DND-41 (cell line): Measurements from ENCODE around the gene SP2.

Source experiments
- ATAC-seq: fragments of 200-7000 bp; cut with Tn5 transposase; 3 replicates; pipeline ENCODE4 v1.9.1; 2021; ENCODE audit warnings: low read depth; ENCODE audit not compliant: insufficient read depth
- DNase-seq: peaks from one replicate; pipeline ENCODE4 v3.0.0-alpha.2; 2020
- H2AFZ ChIP-seq: 2 replicates; pipeline ENCODE4 v1.6.0; 2012; ENCODE audit warnings: low read depth, low read length
- H3K27ac ChIP-seq: 2 replicates; pipeline ENCODE4 v1.5.1; 2012; ENCODE audit warnings: low read length, inconsistent platforms
- H3K27me3 ChIP-seq: fragments of 200-600 bp; sonication (generic); 2 replicates; pipeline ENCODE4 v1.6.0; 2012; ENCODE audit warnings: low read length, mild to moderate bottlenecking, inconsistent platforms; ENCODE audit not compliant: insufficient read depth, poor library complexity
- H3K36me3 ChIP-seq: 2 replicates; pipeline ENCODE4 v1.5.1; 2012; ENCODE audit warnings: low read length, inconsistent platforms; ENCODE audit not compliant: insufficient read depth
- H3K4me1 ChIP-seq: 2 replicates; pipeline ENCODE4 v1.5.1; 2012; ENCODE audit warnings: mild to moderate bottlenecking, low read length; ENCODE audit not compliant: insufficient read depth
- H3K4me2 ChIP-seq: 2 replicates; pipeline ENCODE4 v1.6.0; 2012; ENCODE audit warnings: mild to moderate bottlenecking, moderate library complexity, low read length, inconsistent platforms; ENCODE audit not compliant: insufficient read depth
- H3K4me3 ChIP-seq, 2 experiments: fragments of 200-600 bp in 1 of 2; shearing (Covaris generic) in 1 of 2; 2 replicates each; pipeline ENCODE4 v1.5.1; 2012 to 2016; ENCODE audit warnings: inconsistent platforms in 2 of 2, low read length in 2 of 2, mild to moderate bottlenecking in 2 of 2, low read depth in 1 of 2, moderate library complexity in 1 of 2
- H3K79me2 ChIP-seq: 2 replicates; pipeline ENCODE4 v1.6.0; 2012; ENCODE audit warnings: low read length, inconsistent platforms; ENCODE audit not compliant: insufficient read depth
- H3K9ac ChIP-seq: 2 replicates; pipeline ENCODE4 v1.6.0; 2012; ENCODE audit warnings: low read depth, mild to moderate bottlenecking, inconsistent platforms, low read length, moderate library complexity
- H3K9me3 ChIP-seq: 2 replicates; pipeline ENCODE4 v1.5.1; 2012; ENCODE audit warnings: low read length, moderate library complexity, mild to moderate bottlenecking, inconsistent platforms; ENCODE audit not compliant: insufficient read depth, severe bottlenecking
- H4K20me1 ChIP-seq: 2 replicates; pipeline ENCODE4 v1.6.0; 2012; ENCODE audit warnings: low read length; ENCODE audit not compliant: insufficient read depth
- EZH2 ChIP-seq: IDR thresholded peaks from 3 replicates; pipeline ENCODE4 v1.6.1; 2012; ENCODE audit warnings: borderline replicate concordance, low read depth, mild to moderate bottlenecking, moderate library complexity, low read length, inconsistent platforms; ENCODE audit not compliant: severe bottlenecking
- TF ChIP-seq, protein P1 (sequence below): IDR thresholded peaks from 2 replicates; pipeline ENCODE4 v1.5.1; 2012; ENCODE audit warnings: borderline replicate concordance, low read length, moderate library complexity, mild to moderate bottlenecking; ENCODE audit not compliant: poor library complexity, severe bottlenecking; ENCODE audit errors: extremely low read depth

The SP2 gene

DNA sequence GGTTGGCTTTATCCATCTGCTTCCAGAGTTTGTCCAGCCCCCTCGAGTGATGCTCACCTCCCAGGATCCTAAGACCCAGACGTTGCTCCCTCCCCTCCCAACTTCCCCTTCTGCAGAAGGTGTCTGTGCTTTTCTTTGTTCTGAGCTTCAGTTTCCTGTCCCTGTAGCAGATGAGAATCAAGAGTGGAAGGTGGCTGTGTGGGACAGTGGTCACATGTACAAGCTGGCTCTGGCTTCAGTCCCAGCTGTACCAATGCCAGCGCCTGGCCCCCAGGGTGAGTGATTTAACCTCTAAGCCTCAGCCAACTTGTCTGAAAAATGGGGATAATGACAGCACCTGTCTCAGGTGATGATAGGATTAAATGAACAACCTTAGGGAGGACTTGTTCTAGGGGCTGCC, 53.9 kb downstream of the SP2 start:
- Histone ChIP-seq H4K20me1 (no peaks in the 10 kb centered on the region), H3K27me3 (no peaks in the 10 kb centered on the region), H3K36me3 (peaks cover 29% of the 10 kb centered on the region), H3K9me3 (no peaks in the 10 kb centered on the region), H3K4me2 (no peak overlapping the region), H3K4me1 (peaks cover 10% of the 10 kb centered on the region; the same call in 1 of the 2 replicates), H2AFZ (no peak overlapping the region), H3K27ac (no peak overlapping the region), H3K79me2 (no peaks in the 10 kb centered on the region), H3K4me3 (no peak overlapping the region), H3K9ac (no peak overlapping the region)
- TF ChIP-seq, protein P1, sequence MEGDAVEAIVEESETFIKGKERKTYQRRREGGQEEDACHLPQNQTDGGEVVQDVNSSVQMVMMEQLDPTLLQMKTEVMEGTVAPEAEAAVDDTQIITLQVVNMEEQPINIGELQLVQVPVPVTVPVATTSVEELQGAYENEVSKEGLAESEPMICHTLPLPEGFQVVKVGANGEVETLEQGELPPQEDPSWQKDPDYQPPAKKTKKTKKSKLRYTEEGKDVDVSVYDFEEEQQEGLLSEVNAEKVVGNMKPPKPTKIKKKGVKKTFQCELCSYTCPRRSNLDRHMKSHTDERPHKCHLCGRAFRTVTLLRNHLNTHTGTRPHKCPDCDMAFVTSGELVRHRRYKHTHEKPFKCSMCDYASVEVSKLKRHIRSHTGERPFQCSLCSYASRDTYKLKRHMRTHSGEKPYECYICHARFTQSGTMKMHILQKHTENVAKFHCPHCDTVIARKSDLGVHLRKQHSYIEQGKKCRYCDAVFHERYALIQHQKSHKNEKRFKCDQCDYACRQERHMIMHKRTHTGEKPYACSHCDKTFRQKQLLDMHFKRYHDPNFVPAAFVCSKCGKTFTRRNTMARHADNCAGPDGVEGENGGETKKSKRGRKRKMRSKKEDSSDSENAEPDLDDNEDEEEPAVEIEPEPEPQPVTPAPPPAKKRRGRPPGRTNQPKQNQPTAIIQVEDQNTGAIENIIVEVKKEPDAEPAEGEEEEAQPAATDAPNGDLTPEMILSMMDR = no peak
- TF ChIP-seq EZH2 = no peak
- no peak for DNase-seq
- no peak for ATAC-seq

DNA sequence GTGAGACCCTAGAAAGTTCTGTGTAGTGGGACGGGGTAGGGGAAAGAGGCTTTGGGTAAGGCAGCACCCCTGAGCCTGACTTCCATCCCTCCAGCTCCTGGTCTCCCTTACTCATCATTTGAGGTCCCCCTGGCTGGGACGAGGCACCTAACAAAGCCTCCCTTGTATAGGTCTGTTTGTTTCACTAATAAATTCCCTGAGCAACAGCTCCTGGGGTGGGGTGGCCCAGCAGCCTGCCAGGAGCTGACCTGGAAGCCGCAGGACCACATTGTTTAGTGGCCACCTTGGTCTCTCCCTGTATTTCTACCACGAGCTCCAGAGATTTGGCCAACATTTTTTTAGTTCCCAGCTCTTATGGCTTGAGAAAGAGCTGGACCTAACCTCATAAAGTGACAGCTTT, 54.4 kb downstream of the SP2 start:
- Histone ChIP-seq H3K79me2 (no peaks in the 10 kb centered on the region), H4K20me1 (no peaks in the 10 kb centered on the region), H3K27ac (no peak overlapping the region), H3K9me3 (no peaks in the 10 kb centered on the region), H2AFZ (no peak overlapping the region), H3K36me3 (peaks cover 24% of the 10 kb centered on the region), H3K9ac (no peak overlapping the region), H3K4me2 (no peak overlapping the region), H3K4me1 (peaks cover 10% of the 10 kb centered on the region; the same call in 1 of the 2 replicates), H3K4me3 (no peak overlapping the region), H3K27me3 (no peaks in the 10 kb centered on the region)
- DNase-seq (no peak), ATAC-seq (no peak)
- TF ChIP-seq, protein P1 = no peak
- TF ChIP-seq EZH2 = no peak

DNA sequence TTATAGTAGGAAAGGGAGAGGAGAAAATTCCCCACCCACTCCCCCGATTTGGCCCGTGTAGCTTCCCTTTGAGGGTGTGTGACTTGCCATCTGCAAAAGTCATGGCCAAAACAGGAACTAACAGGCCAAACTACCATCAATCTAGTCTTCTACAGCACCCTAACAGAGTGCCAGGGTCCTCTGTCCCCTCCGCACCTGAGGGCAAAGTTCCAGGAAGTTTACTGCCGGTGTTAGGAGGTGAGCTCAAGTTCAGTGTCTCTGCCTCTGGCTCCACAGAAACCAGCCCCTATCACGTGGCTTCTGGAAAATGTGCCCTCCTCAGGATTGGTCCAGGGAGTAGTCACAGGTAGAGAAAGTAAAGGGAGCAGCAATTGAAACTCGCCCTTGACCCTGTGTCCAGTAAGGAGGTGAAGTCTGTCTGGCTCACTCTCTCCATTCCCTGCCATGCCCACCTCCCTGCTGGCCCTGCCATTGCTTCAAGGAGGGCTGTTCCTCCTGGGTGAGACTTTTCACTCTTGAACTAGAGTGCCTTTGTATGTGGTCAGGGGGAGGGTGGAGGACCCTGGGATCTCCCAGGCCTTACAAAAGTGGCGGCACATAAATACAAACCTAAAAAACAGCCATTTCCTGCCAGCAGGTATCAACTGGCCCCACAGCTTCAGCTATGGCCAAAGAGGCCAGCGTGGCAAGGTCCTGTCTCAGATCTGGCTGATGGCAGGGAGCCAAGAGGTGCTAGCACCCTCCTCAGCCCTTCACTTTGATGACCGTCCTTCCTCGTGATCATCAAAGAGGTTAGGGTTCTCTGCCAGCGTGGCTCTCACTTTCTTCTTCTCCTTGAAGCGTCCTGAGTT, 56.4 kb downstream of the SP2 start:
- H3K36me3 ChIP-seq = peaks cover 8% of the 10 kb centered on the region
- ATAC-seq = no peak
- no peak overlapping the region for H3K27ac ChIP-seq

More for the DNA sequence above, 56.4 kb downstream of the SP2 start:
- peaks cover 10% of the 10 kb centered on the region; the same call in 1 of the 2 replicates for H3K4me1 ChIP-seq
- TF ChIP-seq EZH2 = no peak
- TF ChIP-seq, protein P1 = no peak
- no peak overlapping the region for H3K4me3 ChIP-seq
- no peaks in the 10 kb centered on the region for H3K79me2 ChIP-seq
- no peaks in the 10 kb centered on the region for H3K9me3 ChIP-seq
- H3K9ac ChIP-seq = no peak overlapping the region
- DNase-seq = no peak
- H3K4me2 ChIP-seq = no peak overlapping the region
- no peaks in the 10 kb centered on the region for H3K27me3 ChIP-seq
- H2AFZ ChIP-seq = no peak overlapping the region
- no peaks in the 10 kb centered on the region for H4K20me1 ChIP-seq
